Measurements from ENCODE around the gene MAP1S. TPM values are rescaled to one million over a fixed set of nuclear protein-coding genes. Genes with fewer than 3 reads are reported as not detected.
A peak's percentile ranks its signal among the peaks of the same experiment; 100 is the strongest.

Gene MAP1S
- total RNA-seq, 1 donor from 2014 or later, result 111 TPM

DNA sequence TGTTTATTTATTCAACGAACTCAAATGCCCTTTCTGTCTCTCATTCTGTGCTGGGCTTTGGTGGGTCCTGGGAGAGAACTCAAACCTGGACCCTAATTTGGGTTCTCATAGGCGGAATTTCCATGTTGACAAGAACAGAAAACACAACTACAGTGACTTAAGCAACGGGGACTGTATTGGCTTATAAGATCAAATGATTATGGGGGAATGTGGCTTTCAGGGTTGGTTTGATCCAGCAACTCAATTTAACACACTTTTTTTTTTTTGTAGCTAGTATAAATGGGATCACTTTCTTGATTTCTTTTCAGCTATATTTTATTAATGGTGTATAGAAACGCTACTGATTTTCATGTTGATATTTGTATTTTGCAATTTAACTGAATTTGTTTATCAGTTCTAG, 41.9 kb downstream of the MAP1S start:
- Histone ChIP-seq H3K27me3 (no peaks in the 10 kb centered on the region), H3K36me3 (no peaks in the 10 kb centered on the region), H3K27ac (no peak overlapping the region), H3K4me1 (peaks cover 0 to 2% of the 10 kb centered on the region in 2 donors), H3K9me3 (no peaks in the 10 kb centered on the region), H3K4me3 (no peak overlapping the region)
- intact Hi-C loops (cut with DNase I), result no loop called here
- TF ChIP-seq, protein P1, sequence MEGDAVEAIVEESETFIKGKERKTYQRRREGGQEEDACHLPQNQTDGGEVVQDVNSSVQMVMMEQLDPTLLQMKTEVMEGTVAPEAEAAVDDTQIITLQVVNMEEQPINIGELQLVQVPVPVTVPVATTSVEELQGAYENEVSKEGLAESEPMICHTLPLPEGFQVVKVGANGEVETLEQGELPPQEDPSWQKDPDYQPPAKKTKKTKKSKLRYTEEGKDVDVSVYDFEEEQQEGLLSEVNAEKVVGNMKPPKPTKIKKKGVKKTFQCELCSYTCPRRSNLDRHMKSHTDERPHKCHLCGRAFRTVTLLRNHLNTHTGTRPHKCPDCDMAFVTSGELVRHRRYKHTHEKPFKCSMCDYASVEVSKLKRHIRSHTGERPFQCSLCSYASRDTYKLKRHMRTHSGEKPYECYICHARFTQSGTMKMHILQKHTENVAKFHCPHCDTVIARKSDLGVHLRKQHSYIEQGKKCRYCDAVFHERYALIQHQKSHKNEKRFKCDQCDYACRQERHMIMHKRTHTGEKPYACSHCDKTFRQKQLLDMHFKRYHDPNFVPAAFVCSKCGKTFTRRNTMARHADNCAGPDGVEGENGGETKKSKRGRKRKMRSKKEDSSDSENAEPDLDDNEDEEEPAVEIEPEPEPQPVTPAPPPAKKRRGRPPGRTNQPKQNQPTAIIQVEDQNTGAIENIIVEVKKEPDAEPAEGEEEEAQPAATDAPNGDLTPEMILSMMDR (IDR thresholded peaks at IDR 0.05), result no peak
- DNase-seq (ENCODE audit: low spot score in 2 of 2), result no peak

DNA sequence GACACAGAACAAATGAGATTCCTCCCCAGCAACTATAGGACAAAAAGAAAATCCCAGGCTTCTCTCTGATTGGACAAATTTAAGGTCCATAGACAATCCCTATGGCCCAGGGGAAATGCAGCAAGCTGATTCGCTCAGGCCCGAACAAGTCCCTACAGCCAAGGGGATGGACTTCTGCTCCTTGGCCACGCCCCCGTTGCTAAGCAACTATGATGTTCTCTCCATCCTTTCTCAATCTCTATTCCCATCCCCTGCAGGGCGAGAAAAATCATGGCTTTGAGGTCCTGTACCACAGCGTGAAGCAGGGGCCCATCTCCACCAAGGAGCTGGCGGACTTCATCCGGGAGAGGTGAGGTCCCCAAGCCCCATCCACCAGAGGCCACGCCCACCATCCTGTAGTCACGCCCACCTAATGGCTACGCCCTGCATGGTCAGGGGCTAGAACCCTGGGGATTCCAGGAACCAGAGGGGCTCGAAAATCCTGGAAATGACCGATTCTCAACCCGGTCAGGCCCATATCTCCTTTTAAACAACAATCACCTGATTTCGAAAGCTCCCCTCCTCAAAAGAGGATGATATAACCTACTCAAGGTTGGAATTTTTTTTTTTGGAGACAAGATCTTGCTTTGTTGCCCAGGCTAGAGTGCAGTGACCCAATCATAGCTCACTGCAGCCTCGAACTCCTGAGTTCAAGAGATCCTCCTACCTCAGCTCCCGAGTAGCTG, 43.4 kb downstream of the MAP1S start:
- intact Hi-C loops (cut with DNase I), result no loop called here
- no peaks in the 10 kb centered on the region for H3K27me3 ChIP-seq
- H3K9me3 ChIP-seq, result no peaks in the 10 kb centered on the region
- TF ChIP-seq, protein P1 (IDR thresholded peaks at IDR 0.05), result no peak
- no peaks in the 10 kb centered on the region for H3K4me1 ChIP-seq
- no peak overlapping the region for H3K27ac ChIP-seq
- no peak overlapping the region for H3K4me3 ChIP-seq
- no peak for DNase-seq (ENCODE audit: low spot score in 2 of 2)
- H3K36me3 ChIP-seq, result no peaks in the 10 kb centered on the region

DNA sequence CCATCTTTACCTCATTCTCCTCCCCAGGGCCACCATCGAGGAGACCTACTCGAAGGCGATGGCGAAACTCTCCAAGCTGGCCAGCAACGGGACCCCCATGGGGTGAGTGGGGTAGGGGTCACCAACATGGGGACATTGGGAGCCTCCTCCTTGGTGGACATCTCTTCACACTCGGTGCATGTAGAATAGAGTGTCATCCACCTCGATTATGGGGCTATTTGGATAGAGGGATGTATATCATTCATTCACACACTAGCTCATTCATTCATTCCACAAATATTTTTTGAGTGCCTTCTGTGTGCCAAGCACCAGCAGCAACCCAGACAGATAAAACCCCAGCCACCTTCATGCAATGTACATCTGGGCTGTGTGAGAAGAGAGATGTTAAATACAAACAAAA, 45.1 kb downstream of the MAP1S start:
- H3K4me1 ChIP-seq, result no peaks in the 10 kb centered on the region
- DNase-seq (ENCODE audit: low spot score in 2 of 2), result no peak
- intact Hi-C loops (cut with DNase I), result no loop called here

DNA sequence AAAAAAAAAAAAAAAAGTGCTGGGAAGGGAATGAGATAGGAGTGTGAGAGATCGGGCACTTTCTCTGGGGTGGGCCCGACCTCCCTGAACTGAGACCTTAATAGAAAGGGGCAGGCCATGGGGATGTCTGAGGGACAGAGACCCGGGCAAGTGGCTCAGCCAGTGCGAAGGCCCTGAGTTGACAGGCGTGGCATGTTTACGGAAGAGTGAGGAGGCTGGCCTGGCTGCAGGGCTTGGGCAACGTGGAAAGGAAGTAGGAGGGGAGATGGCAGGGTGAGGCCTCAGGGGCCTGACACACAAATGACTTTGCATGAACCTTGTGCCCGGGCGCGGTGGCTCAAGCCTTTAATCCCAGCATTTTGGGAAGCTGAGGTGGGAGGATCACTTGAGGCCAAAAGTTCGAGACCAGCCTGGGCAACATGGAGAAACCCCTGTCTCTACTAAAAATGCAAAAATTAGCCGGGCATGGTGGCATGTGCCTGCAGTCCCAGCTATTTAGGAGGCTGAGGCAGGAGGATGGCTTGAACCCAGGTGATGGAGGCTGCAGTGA, 45.9 kb downstream of the MAP1S start:
- DNase-seq (ENCODE audit: low spot score in 2 of 2), result peak; percentile 54 to 77
- no peaks in the 10 kb centered on the region for H3K4me1 ChIP-seq
- H3K4me3 ChIP-seq, result no peak overlapping the region
- H3K36me3 ChIP-seq, result no peaks in the 10 kb centered on the region
- intact Hi-C loops (cut with DNase I), result no loop called here
- TF ChIP-seq, protein P1 (IDR thresholded peaks at IDR 0.05), result no peak
- no peak overlapping the region for H3K27ac ChIP-seq
- no peaks in the 10 kb centered on the region for H3K9me3 ChIP-seq
- H3K27me3 ChIP-seq, result no peaks in the 10 kb centered on the region

More for the DNA sequence above, 45.1 kb downstream of the MAP1S start:
- TF ChIP-seq, protein P1 (IDR thresholded peaks at IDR 0.05), result no peak
- no peak overlapping the region for H3K4me3 ChIP-seq
- H3K27ac ChIP-seq, result no peak overlapping the region
- no peaks in the 10 kb centered on the region for H3K36me3 ChIP-seq
- H3K9me3 ChIP-seq, result no peaks in the 10 kb centered on the region
- H3K27me3 ChIP-seq, result no peaks in the 10 kb centered on the region

DNA sequence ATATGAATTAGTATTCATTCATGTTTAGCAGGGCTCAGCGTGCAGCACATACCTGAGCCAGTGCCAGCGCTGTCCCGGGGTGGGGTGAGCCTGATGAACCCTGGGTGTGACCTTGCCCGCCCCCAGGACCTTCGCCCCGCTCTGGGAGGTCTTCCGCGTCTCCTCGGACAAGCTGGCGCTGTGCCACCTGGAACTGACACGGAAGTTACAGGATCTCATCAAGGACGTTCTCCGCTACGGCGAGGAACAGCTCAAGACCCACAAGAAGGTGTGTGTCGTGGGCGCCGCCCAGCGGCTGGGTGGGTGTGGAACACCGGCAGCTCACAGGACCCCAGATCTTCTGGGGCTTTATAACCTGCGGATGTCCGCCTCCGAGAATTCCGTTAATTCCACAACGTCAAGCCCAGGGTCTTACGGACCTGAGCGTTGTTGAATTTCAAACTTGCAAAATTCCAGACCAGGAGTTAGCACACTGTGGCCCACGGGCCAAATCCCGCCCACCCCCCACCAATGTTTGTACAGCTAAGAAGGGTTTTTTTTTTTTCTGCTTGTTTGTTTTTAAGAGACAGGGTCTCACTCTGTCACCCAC, 47.4 kb downstream of the MAP1S start:
- H3K27me3 ChIP-seq, result no peaks in the 10 kb centered on the region
- DNase-seq (ENCODE audit: low spot score in 2 of 2), result peak in 1 of 2 donors; percentile 86
- peak overlapping the region in 1 of 2 donors; percentile 26 for H3K4me3 ChIP-seq
- intact Hi-C loops (cut with DNase I), result loop anchor here (1.0 to 2.0 kb wide), 2 partner anchors 63 to 160 kb away; no protein-coding TSS in a partner anchor
- no peaks in the 10 kb centered on the region for H3K9me3 ChIP-seq
- H3K36me3 ChIP-seq, result no peaks in the 10 kb centered on the region
- no peaks in the 10 kb centered on the region for H3K4me1 ChIP-seq
- TF ChIP-seq, protein P1 (IDR thresholded peaks at IDR 0.05), result peak; percentile 66 to 72 (median 69)
- no peak overlapping the region for H3K27ac ChIP-seq

Measured in ascending aorta (tissue), 2 donors.